Measurements from ENCODE around the gene MFN2. TPM values are rescaled to one million over a fixed set of nuclear protein-coding genes. Genes with fewer than 3 reads are reported as not detected.

MFN2 gene
- total and polyA plus RNA-seq, 2 of the 8 experiments (the other 6 are each of a cell fraction or from before 2014, with no cell fraction given), result 34.0 to 62.5 TPM

DNA sequence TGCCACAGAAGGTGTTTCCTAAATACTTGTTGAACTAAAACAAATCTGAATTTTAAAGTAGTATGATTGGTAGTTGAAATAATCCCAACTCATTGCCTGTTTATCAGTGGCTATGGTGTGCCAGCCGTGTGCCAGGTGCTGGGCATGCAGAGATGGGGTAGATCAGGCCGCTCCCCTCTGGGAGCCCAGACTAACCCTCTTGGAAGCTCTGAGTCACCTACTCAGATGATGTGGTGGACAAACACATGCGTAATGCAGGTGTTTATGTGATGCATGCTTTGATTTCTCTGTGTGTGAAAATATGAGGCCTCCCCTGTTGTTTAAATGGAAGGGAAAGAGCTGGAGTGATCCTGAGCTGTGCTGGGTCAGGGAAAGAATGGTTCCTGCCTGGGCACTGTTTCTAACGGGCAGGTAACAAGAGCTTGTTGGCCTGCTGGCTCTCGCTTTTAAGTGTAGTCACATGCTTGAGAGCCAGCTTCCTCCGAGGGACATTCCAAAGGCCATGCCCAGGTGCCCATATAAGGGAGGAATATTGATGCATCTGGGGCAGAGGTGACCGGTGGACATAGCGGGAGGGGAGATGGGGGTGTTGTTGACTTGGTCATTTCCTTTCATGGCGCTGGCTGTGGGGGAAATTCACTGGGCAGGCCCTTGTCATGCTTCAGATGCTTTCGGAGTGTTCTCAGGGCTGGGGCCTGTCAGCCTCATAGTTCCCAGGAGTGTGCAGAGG is 10.2 kb downstream of the MFN2 start (continued):
- TF ChIP-seq, protein P1, sequence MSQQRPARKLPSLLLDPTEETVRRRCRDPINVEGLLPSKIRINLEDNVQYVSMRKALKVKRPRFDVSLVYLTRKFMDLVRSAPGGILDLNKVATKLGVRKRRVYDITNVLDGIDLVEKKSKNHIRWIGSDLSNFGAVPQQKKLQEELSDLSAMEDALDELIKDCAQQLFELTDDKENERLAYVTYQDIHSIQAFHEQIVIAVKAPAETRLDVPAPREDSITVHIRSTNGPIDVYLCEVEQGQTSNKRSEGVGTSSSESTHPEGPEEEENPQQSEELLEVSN (IDR thresholded peaks at IDR 0.05), result no peak
- TF ChIP-seq CTBP2 (IDR thresholded peaks at IDR 0.05; ENCODE audit: borderline replicate concordance, insufficient read depth, insufficient read length, low read length) (no peak), CBX5 (IDR thresholded peaks at IDR 0.05; ENCODE audit: low read depth, low read length) (no peak), SAP30 (IDR thresholded peaks at IDR 0.05; ENCODE audit: insufficient read depth, insufficient replicate concordance, low read length) (no peak), RNF2 (IDR thresholded peaks at IDR 0.05; ENCODE audit: borderline replicate concordance, low read depth, low read length, missing control alignments, poor library complexity, severe bottlenecking) (no peak)

Data from H1 (cell line).